ENCODE measurements around the gene CDIPT. TPM values are rescaled to one million over a fixed set of nuclear protein-coding genes. Genes with fewer than 3 reads are reported as not detected.
"Not testable (repeated sequence)": the region's sequence is repeated elsewhere in the genome, so short reads cannot be mapped to it uniquely, and the experiment has no call there.

CDIPT gene
- total RNA-seq, 2 donors from 2014 or later = 60.1 to 62.9 TPM

- DNase-seq (ENCODE audit: low spot score) (no peak), ATAC-seq (no peak)
- peaks cover 7 to 16% of the 10 kb centered on the region in 2 donors for H3K4me1 Mint-ChIP-seq (ENCODE audit: low read depth in 2 of 2)
- H3K4me3 Mint-ChIP-seq = peak overlapping the region; percentile 74
- no peaks in the 10 kb centered on the region for H3K36me3 Mint-ChIP-seq
- no peak overlapping the region for H3K27ac Mint-ChIP-seq
- H3K27me3 Mint-ChIP-seq = peaks cover 23 to 32% of the 10 kb centered on the region in 2 donors
- no peaks in the 10 kb centered on the region for H3K9me3 Mint-ChIP-seq
Observed at GRCh38 chr16:29900888-29901606, 38.0 kb upstream of the CDIPT start.

DNA sequence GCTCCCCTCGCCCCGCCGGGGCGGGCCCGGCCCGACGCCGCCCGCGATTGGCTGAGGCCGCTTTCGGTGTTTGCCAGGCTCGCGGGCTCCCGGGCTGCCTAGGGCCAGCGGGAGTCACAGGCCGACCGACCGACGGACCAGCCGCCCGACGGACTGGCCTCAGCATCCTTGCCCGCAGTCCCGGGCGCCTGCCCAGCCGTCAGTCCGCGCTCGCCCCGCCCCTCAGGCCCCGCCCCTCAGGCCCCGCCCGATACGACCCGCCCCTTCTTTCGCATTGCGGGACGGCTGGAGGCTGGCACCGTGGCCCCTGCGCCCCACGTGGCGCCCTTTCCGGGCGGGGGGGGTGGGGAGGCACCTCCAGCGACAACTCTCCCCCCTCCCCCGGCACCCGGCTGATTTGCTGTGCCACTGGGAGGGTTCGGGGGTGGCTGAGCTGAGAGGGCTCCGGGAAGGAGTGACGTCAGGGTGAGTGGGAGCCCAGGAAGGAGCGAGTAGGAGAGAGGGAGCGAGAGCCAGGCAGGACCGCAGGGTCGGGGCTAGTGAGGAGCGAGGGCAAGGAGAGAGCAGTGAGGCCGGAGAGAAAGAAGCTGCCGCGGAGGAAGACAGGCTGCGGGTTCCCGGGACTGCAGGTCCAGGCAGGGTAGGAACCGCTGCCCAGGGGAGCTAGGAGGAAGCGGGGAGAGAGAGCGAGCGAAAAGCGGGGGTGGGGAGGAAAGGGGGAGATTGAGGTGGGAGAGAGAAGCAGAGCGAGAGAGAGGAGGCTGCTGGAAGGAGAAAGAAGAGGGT, 37.3 kb upstream of the CDIPT start, which contains the start of gene ASPHD1:
Gene ASPHD1 (plus strand): TSS at position 387 of the 786 bp plus-strand sequence. CDS start 484 bp downstream, outside the sequence.
- DNase-seq (ENCODE audit: low spot score) (peak; percentile 73), ATAC-seq (peak; percentile 87 to 92)
- Mint-ChIP-seq H3K27me3 (peaks cover 23 to 32% of the 10 kb centered on the region in 2 donors), H3K4me1 (ENCODE audit: low read depth in 2 of 2) (peaks cover 7 to 16% of the 10 kb centered on the region in 2 donors), H3K27ac (no peak within 1 kb of the TSS), H3K4me3 (peak within 1 kb of the TSS; percentile 74), H3K9me3 (no peaks in the 10 kb centered on the region), H3K36me3 (no peaks in the 10 kb centered on the region)

DNA sequence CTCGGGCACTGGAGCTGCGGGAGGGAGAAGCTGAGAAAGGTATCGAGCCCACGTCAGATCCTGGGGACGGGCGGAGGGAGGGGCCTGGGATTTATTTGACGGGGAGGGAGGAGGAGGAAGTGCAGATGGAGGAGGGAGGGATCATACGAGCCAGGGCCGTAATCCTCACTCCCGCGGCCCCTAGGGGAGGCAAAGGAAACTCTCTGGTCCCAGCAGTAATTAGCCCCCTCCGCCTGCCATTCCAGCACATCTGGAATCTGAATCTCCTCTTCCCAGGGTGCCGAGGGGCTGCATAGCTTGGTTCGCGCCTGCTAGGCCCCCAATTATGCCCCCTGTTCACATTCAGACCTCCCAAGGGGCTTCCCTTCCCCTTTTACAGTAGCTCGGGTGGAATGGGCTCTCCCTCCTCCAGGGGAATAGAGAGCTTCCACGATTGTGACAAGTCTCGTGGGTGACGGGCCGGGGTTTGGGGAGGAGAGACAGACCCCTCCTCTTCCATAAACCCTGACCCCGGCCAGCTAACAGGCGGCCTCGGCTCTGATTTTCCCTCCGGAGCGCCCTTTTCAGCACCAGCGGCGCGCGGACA, 36.6 kb upstream of the CDIPT start, which contains the start of gene SEZ6L2:
Gene SEZ6L2 (minus strand): TSS at position 35 of the 586 bp plus-strand sequence. CDS start 531 bp downstream, outside the sequence.
- Mint-ChIP-seq H3K4me3 (peak within 1 kb of the TSS; percentile 74), H3K36me3 (no peaks in the 10 kb centered on the region), H3K27ac (no peak within 1 kb of the TSS), H3K27me3 (peaks cover 23 to 32% of the 10 kb centered on the region in 2 donors), H3K4me1 (ENCODE audit: low read depth in 2 of 2) (peaks cover 7 to 16% of the 10 kb centered on the region in 2 donors), H3K9me3 (no peaks in the 10 kb centered on the region)
- DNase-seq (ENCODE audit: low spot score) (peak; percentile 81), ATAC-seq (no peak)

- no peak overlapping the region for H3K4me3 Mint-ChIP-seq
- no peaks in the 10 kb centered on the region for H3K9me3 Mint-ChIP-seq
- H3K36me3 Mint-ChIP-seq = no peaks in the 10 kb centered on the region
- DNase-seq (ENCODE audit: low spot score) = no peak
- peaks cover 23 to 32% of the 10 kb centered on the region in 2 donors for H3K27me3 Mint-ChIP-seq
- ATAC-seq = no peak
- peaks cover 7 to 16% of the 10 kb centered on the region in 2 donors for H3K4me1 Mint-ChIP-seq (ENCODE audit: low read depth in 2 of 2)
- no peak overlapping the region for H3K27ac Mint-ChIP-seq
Observed at GRCh38 chr16:29898804-29899515, 35.9 kb upstream of the CDIPT start.

- no peak overlapping the region for H3K27ac Mint-ChIP-seq
- DNase-seq (ENCODE audit: low spot score) = no peak
- no peak for ATAC-seq
- no peak overlapping the region for H3K4me3 Mint-ChIP-seq
- no peaks in the 10 kb centered on the region for H3K9me3 Mint-ChIP-seq
- peaks cover 23 to 32% of the 10 kb centered on the region in 2 donors for H3K27me3 Mint-ChIP-seq
- H3K36me3 Mint-ChIP-seq = no peaks in the 10 kb centered on the region
- peaks cover 7 to 13% of the 10 kb centered on the region in 2 donors for H3K4me1 Mint-ChIP-seq (ENCODE audit: low read depth in 2 of 2)
Observed at GRCh38 chr16:29898135-29898803, 35.2 kb upstream of the CDIPT start.

- no peak for DNase-seq (ENCODE audit: low spot score)
- Mint-ChIP-seq H3K4me3 (no peak overlapping the region), H3K36me3 (no peaks in the 10 kb centered on the region), H3K4me1 (ENCODE audit: low read depth in 2 of 2) (peaks cover 7 to 13% of the 10 kb centered on the region in 2 donors), H3K27ac (no peak overlapping the region), H3K27me3 (peaks cover 23 to 32% of the 10 kb centered on the region in 2 donors), H3K9me3 (no peaks in the 10 kb centered on the region)
- no peak for ATAC-seq
Observed at GRCh38 chr16:29897333-29897732, 34.3 kb upstream of the CDIPT start.

DNA sequence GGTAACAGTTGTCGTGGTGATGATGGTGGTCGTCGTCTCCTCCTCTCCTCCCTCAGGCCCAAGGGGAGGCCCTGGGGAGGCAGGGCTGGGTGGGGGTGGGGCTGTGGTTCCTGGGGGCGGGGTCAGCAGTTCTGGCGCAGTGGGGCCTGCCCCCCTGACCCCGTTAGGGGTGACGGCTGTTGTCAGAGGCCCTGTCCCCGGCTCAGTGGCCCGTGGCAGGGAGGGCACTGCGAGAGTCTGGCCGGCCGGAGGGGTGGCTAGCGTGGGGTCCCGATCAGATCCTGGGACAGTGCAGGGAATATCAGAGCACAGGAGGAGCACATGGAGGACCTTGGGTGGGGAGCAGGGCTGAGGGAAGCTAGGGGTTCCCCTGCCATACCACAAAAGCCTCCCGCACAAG, 33.8 kb upstream of the CDIPT start:
- Mint-ChIP-seq H3K36me3 (no peaks in the 10 kb centered on the region), H3K27ac (no peak overlapping the region), H3K9me3 (no peaks in the 10 kb centered on the region), H3K4me1 (ENCODE audit: low read depth in 2 of 2) (peaks cover 7 to 13% of the 10 kb centered on the region in 2 donors), H3K4me3 (no peak overlapping the region), H3K27me3 (peaks cover 23 to 28% of the 10 kb centered on the region in 2 donors)
- ATAC-seq (no peak), DNase-seq (ENCODE audit: low spot score) (no peak)

DNA sequence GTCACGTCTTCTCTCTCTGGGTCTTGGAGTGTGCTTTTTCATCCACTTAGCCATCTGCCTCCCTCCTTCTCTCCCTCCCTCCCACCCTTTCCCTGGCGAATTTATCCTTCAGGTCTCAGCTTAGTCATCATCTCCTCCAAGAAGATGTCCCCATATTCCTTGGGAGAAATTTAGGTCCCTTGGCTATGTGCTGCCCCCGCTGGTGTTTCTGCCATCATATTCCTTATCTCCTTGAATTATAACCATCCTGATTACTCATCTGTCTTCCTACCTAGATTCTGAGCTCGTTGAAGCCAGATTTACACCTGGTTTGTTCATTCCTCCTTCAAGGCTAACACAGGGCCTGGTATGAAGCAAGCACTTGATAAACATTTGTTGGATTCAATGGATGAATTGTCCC, 31.3 kb upstream of the CDIPT start:
- peaks cover 0 to 6% of the 10 kb centered on the region in 2 donors for H3K4me1 Mint-ChIP-seq (ENCODE audit: low read depth in 2 of 2)
- H3K9me3 Mint-ChIP-seq = no peaks in the 10 kb centered on the region
- no peaks in the 10 kb centered on the region for H3K36me3 Mint-ChIP-seq
- DNase-seq (ENCODE audit: low spot score) (no peak), ATAC-seq (no peak)
- no peak overlapping the region for H3K4me3 Mint-ChIP-seq
- peaks cover 17 to 21% of the 10 kb centered on the region in 2 donors for H3K27me3 Mint-ChIP-seq
- H3K27ac Mint-ChIP-seq = no peak overlapping the region

- no peaks in the 10 kb centered on the region for H3K36me3 Mint-ChIP-seq
Observed at GRCh38 chr16:29893553-29893952, 30.5 kb upstream of the CDIPT start.

DNA sequence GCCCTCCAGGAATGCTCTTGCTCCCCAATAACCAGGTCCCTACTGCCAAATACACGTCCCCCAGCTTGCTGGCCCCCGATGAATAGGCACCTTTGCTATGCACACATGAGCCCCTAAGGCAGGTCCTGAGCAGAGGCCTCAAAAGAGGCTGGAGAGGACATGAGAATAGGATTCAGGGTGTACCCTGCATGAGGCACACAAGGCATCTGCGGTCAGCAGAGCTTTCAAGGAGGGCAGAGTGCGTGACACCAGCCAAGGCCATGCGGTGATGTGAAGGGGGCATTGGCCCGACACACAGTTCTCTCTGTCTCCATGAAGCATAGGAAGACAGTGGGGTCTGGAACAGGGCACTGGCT, 29.4 kb upstream of the CDIPT start:
- peaks cover 5 to 8% of the 10 kb centered on the region in 2 donors for H3K27me3 Mint-ChIP-seq
- no peaks in the 10 kb centered on the region for H3K9me3 Mint-ChIP-seq
- peaks cover 0 to 2% of the 10 kb centered on the region in 2 donors for H3K4me1 Mint-ChIP-seq (ENCODE audit: low read depth in 2 of 2)
- DNase-seq (ENCODE audit: low spot score) (no peak), ATAC-seq (no peak)
- H3K36me3 Mint-ChIP-seq = no peaks in the 10 kb centered on the region
- no peak overlapping the region for H3K27ac Mint-ChIP-seq
- H3K4me3 Mint-ChIP-seq = no peak overlapping the region

More at GRCh38 chr16:29893553-29893952, 30.5 kb upstream of the CDIPT start:
- peaks cover 15 to 17% of the 10 kb centered on the region in 2 donors for H3K27me3 Mint-ChIP-seq
- no peak overlapping the region for H3K27ac Mint-ChIP-seq
- no peak overlapping the region for H3K4me3 Mint-ChIP-seq
- H3K4me1 Mint-ChIP-seq (ENCODE audit: low read depth in 2 of 2) = peaks cover 0 to 6% of the 10 kb centered on the region in 2 donors
- no peaks in the 10 kb centered on the region for H3K9me3 Mint-ChIP-seq
- DNase-seq (ENCODE audit: low spot score) (no peak), ATAC-seq (no peak)

DNA sequence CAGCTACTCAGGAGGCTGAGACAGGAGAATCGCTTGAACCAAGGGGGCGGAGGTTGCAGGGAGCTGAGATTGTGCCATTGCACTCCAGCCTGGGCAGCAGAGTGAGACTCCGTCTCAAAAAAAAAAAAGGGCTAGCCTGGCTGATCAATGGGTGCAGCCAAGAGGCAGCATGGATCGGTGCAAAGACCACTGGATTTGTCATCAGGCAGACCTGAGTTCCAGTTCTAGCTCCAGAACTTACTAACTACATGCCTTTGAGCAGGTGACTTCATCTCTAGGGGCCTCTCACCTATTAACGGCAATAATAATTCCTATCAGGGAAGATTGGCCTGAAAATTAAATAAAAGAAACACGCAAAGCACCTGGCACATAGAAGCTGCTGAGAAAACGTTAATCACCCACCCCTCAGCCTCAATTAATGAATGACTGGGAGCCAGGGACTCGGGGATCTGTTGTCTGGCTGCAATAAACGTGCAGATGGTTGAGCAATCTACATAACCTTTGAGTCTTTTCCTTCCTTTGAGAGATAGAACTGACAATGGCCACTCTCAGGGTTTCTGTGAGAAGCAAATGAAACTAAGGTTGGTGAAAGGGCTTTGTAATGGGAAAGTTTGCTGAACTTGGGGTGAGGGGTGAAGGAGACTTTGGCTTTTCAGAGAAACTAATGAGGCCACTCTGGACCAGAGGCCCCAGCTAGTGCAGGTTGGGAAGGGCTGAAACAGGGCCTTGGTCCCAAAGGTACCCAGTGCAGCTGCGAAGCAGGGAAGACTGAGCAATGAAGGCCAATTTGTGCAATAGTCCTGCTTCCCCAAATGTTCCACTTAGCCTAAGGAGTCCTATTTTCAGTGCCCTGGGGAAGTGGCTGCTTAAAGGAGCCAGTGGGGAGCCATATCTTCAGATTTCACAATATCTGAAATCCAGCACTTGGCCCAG, 28.8 kb upstream of the CDIPT start:
- no peaks in the 10 kb centered on the region for H3K36me3 Mint-ChIP-seq
- peaks cover 0 to 5% of the 10 kb centered on the region in 2 donors for H3K27me3 Mint-ChIP-seq
- peaks cover 0 to 2% of the 10 kb centered on the region in 2 donors for H3K4me1 Mint-ChIP-seq (ENCODE audit: low read depth in 2 of 2)
- ATAC-seq (no peak), DNase-seq (ENCODE audit: low spot score) (no peak)
- H3K9me3 Mint-ChIP-seq = no peaks in the 10 kb centered on the region
- no peak overlapping the region for H3K27ac Mint-ChIP-seq
- H3K4me3 Mint-ChIP-seq = no peak overlapping the region

GRCh38 chr16:29889372-29889771, 26.3 kb upstream of the CDIPT start:
- H3K9me3 Mint-ChIP-seq = not testable (repeated sequence)

More at GRCh38 chr16:29889372-29889771, 26.3 kb upstream of the CDIPT start:
- H3K27ac Mint-ChIP-seq; H3K4me1 Mint-ChIP-seq (ENCODE audit: low read depth in 2 of 2); H3K27me3 Mint-ChIP-seq; H3K4me3 Mint-ChIP-seq; ATAC-seq; DNase-seq (ENCODE audit: low spot score); H3K36me3 Mint-ChIP-seq: not testable (repeated sequence)

Measured in natural killer cell treated with Interleukin-12 subunit alpha and Interleukin-12 subunit beta and Interleukin-15 and Interleukin-18, amount 100 ng/mL, for 72 hours (primary cell).